CD4-positive, alpha-beta T cell treated with Interleukin-10 for 1 hour (primary cell): Measurements from ENCODE around the gene TLE1.

Source experiments
- DNase-seq: peaks from one replicate; pipeline ENCODE4 v3.0.0-alpha.2; 2020

Gene TLE1

GRCh38 chr9:81686614-81687520 lies 2.5 kb downstream of the TLE1 start:
- peak; percentile 22 for DNase-seq

- DNase-seq = no peak
Observed at GRCh38 chr9:81685763-81686613, 3.4 kb downstream of the TLE1 start.

GRCh38 chr9:81684635-81685034 lies 4.7 kb downstream of the TLE1 start:
- no peak for DNase-seq

GRCh38 chr9:81683704-81684103 lies 5.6 kb downstream of the TLE1 start:
- no peak for DNase-seq

- DNase-seq = no peak
Observed at GRCh38 chr9:81683238-81683637, 6.1 kb downstream of the TLE1 start.

GRCh38 chr9:81682797-81683196 lies 6.5 kb downstream of the TLE1 start:
- DNase-seq = no peak

- DNase-seq = no peak
Observed at GRCh38 chr9:81682177-81682576, 7.2 kb downstream of the TLE1 start.

GRCh38 chr9:81680506-81680905 lies 8.8 kb downstream of the TLE1 start:
- DNase-seq = no peak

- no peak for DNase-seq
Observed at GRCh38 chr9:81680006-81680405, 9.3 kb downstream of the TLE1 start.

- DNase-seq = no peak
Observed at GRCh38 chr9:81678088-81678487, 11.3 kb downstream of the TLE1 start.

- no peak for DNase-seq
Observed at GRCh38 chr9:81676395-81676794, 13.0 kb downstream of the TLE1 start.

GRCh38 chr9:81673310-81673709 lies 16.0 kb downstream of the TLE1 start:
- no peak for DNase-seq

GRCh38 chr9:81671880-81672280 lies 17.5 kb downstream of the TLE1 start:
- no peak for DNase-seq

GRCh38 chr9:81669866-81670265 lies 19.5 kb downstream of the TLE1 start:
- no peak for DNase-seq

GRCh38 chr9:81669041-81669651 lies 20.2 kb downstream of the TLE1 start:
- no peak for DNase-seq

GRCh38 chr9:81666123-81666522 lies 23.2 kb downstream of the TLE1 start:
- no peak for DNase-seq

- no peak for DNase-seq
Observed at GRCh38 chr9:81665322-81665871, 23.9 kb downstream of the TLE1 start.

- DNase-seq = no peak
Observed at GRCh38 chr9:81664638-81665222, 24.6 kb downstream of the TLE1 start.

- no peak for DNase-seq
Observed at GRCh38 chr9:81661339-81661738, 28.0 kb downstream of the TLE1 start.

GRCh38 chr9:81656871-81657337 lies 32.4 kb downstream of the TLE1 start:
- DNase-seq = no peak

GRCh38 chr9:81656004-81656403 lies 33.3 kb downstream of the TLE1 start:
- DNase-seq = no peak

- DNase-seq = no peak
Observed at GRCh38 chr9:81653240-81653639, 36.1 kb downstream of the TLE1 start.
